ENCODE results near the gene ECEL1. TPM values are rescaled to one million over a fixed set of nuclear protein-coding genes. Genes with fewer than 3 reads are reported as not detected.

Gene ECEL1
- total RNA-seq, 1 donor from 2014 or later, result 0.14 TPM

DNA sequence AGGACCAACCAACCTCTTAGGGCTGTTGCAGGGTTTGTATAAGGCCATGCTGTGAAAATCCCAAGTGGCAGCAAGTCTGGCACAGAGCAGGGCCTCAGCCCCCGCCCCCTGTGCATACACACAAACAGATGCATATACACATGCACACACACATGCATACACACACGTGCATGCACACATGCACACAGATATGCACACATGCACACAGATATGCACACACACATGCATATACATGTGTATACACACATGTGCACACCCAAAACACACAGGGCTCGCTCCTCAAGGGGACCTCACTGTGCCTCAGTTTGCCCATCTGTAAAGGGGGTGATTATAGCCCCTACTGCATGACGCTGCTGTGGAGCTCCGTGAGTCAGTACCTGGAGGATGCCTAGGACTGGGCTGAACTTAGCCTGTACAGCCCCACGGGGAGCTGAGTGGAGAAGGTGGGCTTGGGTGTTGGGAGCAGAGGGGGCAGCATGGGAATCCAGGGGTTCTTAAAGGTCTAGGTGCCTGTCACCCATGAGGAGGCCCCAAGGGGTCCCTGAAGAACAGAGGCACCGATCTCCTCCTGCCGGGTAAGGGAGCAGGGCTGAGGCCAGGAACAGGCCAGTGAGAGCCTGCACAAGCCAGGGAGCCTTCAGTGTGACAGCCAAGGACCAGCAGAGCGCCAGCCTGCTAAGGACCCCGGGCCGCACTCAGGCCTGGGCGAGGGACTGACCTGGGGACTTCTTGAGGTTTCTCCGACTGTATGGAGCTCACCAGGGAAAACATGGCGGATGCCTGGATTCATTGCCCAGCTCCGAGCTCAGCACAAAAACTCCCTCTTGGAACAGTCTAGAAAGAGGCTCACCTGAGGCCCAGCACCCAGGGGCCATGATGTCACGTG is 55.7 kb downstream of the ECEL1 start:
- H3K9me3 ChIP-seq (ENCODE audit: insufficient read depth, low read depth, low read length), result no peaks in the 10 kb centered on the region
- no peaks in the 10 kb centered on the region for H4K20me1 ChIP-seq (ENCODE audit: insufficient read depth, low read length)
- no peak overlapping the region for H3K4me3 Mint-ChIP-seq (ENCODE audit: unreplicated experiment)
- no peak for DNase-seq (ENCODE audit: low read depth)
- H3K36me3 Mint-ChIP-seq (ENCODE audit: low read depth, unreplicated experiment), result no peaks in the 10 kb centered on the region
- no peaks in the 10 kb centered on the region for H3K79me2 ChIP-seq (ENCODE audit: insufficient read depth, low read length)
- H2AFZ ChIP-seq (ENCODE audit: low read depth, low read length), result no peak overlapping the region
- no peak overlapping the region for H3K27ac ChIP-seq (ENCODE audit: low read depth, low read length)
- H3K27me3 ChIP-seq (ENCODE audit: insufficient read depth, low read length), result peaks cover 4% of the 10 kb centered on the region
- H3K4me3 ChIP-seq (ENCODE audit: insufficient read depth, low read depth, low read length), result no peak overlapping the region
- H3K27me3 Mint-ChIP-seq (ENCODE audit: low read depth, unreplicated experiment), result peaks cover 26% of the 10 kb centered on the region
- no peak overlapping the region for H3K4me2 ChIP-seq (ENCODE audit: low read length)
- FAIRE-seq, result no peak
- H3K9ac ChIP-seq (ENCODE audit: low read length), result no peak overlapping the region
- H3K9me3 Mint-ChIP-seq (ENCODE audit: unreplicated experiment), result no peaks in the 10 kb centered on the region
- TF ChIP-seq EZH2 (IDR thresholded peaks at IDR 0.05; ENCODE audit: insufficient read depth, low read length), result no peak
- TF ChIP-seq, protein P1, sequence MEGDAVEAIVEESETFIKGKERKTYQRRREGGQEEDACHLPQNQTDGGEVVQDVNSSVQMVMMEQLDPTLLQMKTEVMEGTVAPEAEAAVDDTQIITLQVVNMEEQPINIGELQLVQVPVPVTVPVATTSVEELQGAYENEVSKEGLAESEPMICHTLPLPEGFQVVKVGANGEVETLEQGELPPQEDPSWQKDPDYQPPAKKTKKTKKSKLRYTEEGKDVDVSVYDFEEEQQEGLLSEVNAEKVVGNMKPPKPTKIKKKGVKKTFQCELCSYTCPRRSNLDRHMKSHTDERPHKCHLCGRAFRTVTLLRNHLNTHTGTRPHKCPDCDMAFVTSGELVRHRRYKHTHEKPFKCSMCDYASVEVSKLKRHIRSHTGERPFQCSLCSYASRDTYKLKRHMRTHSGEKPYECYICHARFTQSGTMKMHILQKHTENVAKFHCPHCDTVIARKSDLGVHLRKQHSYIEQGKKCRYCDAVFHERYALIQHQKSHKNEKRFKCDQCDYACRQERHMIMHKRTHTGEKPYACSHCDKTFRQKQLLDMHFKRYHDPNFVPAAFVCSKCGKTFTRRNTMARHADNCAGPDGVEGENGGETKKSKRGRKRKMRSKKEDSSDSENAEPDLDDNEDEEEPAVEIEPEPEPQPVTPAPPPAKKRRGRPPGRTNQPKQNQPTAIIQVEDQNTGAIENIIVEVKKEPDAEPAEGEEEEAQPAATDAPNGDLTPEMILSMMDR (IDR thresholded peaks at IDR 0.05; ENCODE audit: insufficient read depth, low read depth, low read length), result no peak
- no peak overlapping the region for H3K27ac Mint-ChIP-seq (ENCODE audit: unreplicated experiment)
- H3K36me3 ChIP-seq (ENCODE audit: insufficient read depth, low read length), result no peaks in the 10 kb centered on the region
- no peaks in the 10 kb centered on the region for H3K4me1 Mint-ChIP-seq (ENCODE audit: low read depth, unreplicated experiment)
- H3K4me1 ChIP-seq (ENCODE audit: insufficient read depth, low read length), result no peaks in the 10 kb centered on the region

Other genes starting within 250 kb of the ECEL1 start
- 0.32 TPM in 1 of 2 replicates, not detected in the other for gene ALPP, start 109.1 kb downstream of the ECEL1 start, total RNA-seq
- gene ALPG, start 81.0 kb downstream of the ECEL1 start, total RNA-seq, result 0.19 and 0.27 TPM in 2 replicates
- not detected in 2 replicates for gene ALPI, start 31.7 kb downstream of the ECEL1 start, total RNA-seq
- not detected in 2 replicates for gene PRSS56, start 32.6 kb upstream of the ECEL1 start, total RNA-seq
- not detected in 2 replicates for gene CHRND, start 38.3 kb upstream of the ECEL1 start, total RNA-seq
- gene CHRNG, start 51.9 kb upstream of the ECEL1 start, total RNA-seq, result not detected in 2 replicates
- gene TIGD1, start 62.7 kb upstream of the ECEL1 start, total RNA-seq, result 6.5 and 6.7 TPM in 2 replicates
- 112 and 113 TPM in 2 replicates for gene EIF4E2, start 62.9 kb upstream of the ECEL1 start, total RNA-seq
- gene EFHD1, start 145.8 kb upstream of the ECEL1 start, total RNA-seq, result 15.7 and 18.8 TPM in 2 replicates
- 40.9 and 47.1 TPM in 2 replicates for gene GIGYF2, start 209.5 kb upstream of the ECEL1 start, total RNA-seq